Activated CD8-positive, alpha-beta memory T cell treated with anti-CD3 and anti-CD28 coated beads, Interleukin-2, amount 50 U/mL, for 48 hours (primary cell): ENCODE data around the gene LONP1.
"Not testable (repeated sequence)": the region's sequence is repeated elsewhere in the genome, so short reads cannot be mapped to it uniquely, and the experiment has no call there.

Experiments used
- DNase-seq: peaks from one replicate; pipeline ENCODE4 v3.0.0-alpha.2; 2020

Gene LONP1

GRCh38 chr19:5719961-5720790 lies at the start of gene LONP1, which contains the start of gene CATSPERD:
Gene LONP1 (minus strand): TSS chr19:5720146. CDS start chr19:5720132, 14 bp downstream.
Gene CATSPERD (plus strand): TSS chr19:5720637. CDS start chr19:5720738, 101 bp downstream.
- peak; percentile 99 for DNase-seq

- no peak for DNase-seq
Observed at GRCh38 chr19:5767949-5768348, 48.0 kb upstream of the LONP1 start.

GRCh38 chr19:5765220-5765619 lies 45.3 kb upstream of the LONP1 start:
- DNase-seq: no peak

- DNase-seq: no peak
Observed at GRCh38 chr19:5762608-5763217, 42.8 kb upstream of the LONP1 start.

GRCh38 chr19:5753743-5754142 lies 33.8 kb upstream of the LONP1 start:
- no peak for DNase-seq

GRCh38 chr19:5751709-5752108 lies 31.8 kb upstream of the LONP1 start:
- DNase-seq: no peak

- DNase-seq: no peak
Observed at GRCh38 chr19:5749505-5749904, 29.6 kb upstream of the LONP1 start.

GRCh38 chr19:5748920-5749319 lies 29.0 kb upstream of the LONP1 start:
- not testable (repeated sequence) for DNase-seq

GRCh38 chr19:5744999-5745398 lies 25.1 kb upstream of the LONP1 start:
- DNase-seq: not testable (repeated sequence)

- no peak for DNase-seq
Observed at GRCh38 chr19:5743630-5744029, 23.7 kb upstream of the LONP1 start.

- no peak for DNase-seq
Observed at GRCh38 chr19:5742051-5742450, 22.1 kb upstream of the LONP1 start.

- no peak for DNase-seq
Observed at GRCh38 chr19:5738423-5738822, 18.5 kb upstream of the LONP1 start.

GRCh38 chr19:5733172-5733571 lies 13.2 kb upstream of the LONP1 start:
- DNase-seq: not testable (repeated sequence)

- DNase-seq: no peak
Observed at GRCh38 chr19:5727453-5728050, 7.6 kb upstream of the LONP1 start.

- DNase-seq: peak; percentile 73
Observed at GRCh38 chr19:5719274-5719960, 529 bp downstream of the LONP1 start.

GRCh38 chr19:5718579-5719273 lies 1.2 kb downstream of the LONP1 start:
- DNase-seq: peak; percentile 60

- peak; percentile 83 for DNase-seq
Observed at GRCh38 chr19:5718037-5718578, 1.8 kb downstream of the LONP1 start.

GRCh38 chr19:5717215-5717935 lies 2.6 kb downstream of the LONP1 start:
- no peak for DNase-seq

- DNase-seq: no peak
Observed at GRCh38 chr19:5714816-5715215, 5.1 kb downstream of the LONP1 start.

GRCh38 chr19:5713228-5713627 lies 6.7 kb downstream of the LONP1 start:
- no peak for DNase-seq

GRCh38 chr19:5711713-5712161 lies 8.2 kb downstream of the LONP1 start:
- DNase-seq: no peak

GRCh38 chr19:5711025-5711424 lies 8.9 kb downstream of the LONP1 start:
- no peak for DNase-seq
